Upper lobe of left lung (tissue), 4 donors: ENCODE results near the gene PRAF2.

Source experiments
- POLR2A ChIP-seq, 4 donors: fragments of 450-650 bp; IDR thresholded peaks; one replicate each; pipeline ENCODE4 v1.5.1; 2016 to 2017; ENCODE audit warnings: antibody characterized with exemption in 4 of 4, mild to moderate bottlenecking in 2 of 4
- TF ChIP-seq, protein P1 (sequence below), 6 experiments: fragments of 450-650 bp in 4 of 6; fragments of 200-600 bp in 2 of 6; sonication (generic) in 2 of 6; IDR thresholded peaks; one replicate each; pipeline ENCODE4 v1.5.1; 2016 to 2019; ENCODE audit warnings: antibody characterized with exemption in 6 of 6

DNA sequence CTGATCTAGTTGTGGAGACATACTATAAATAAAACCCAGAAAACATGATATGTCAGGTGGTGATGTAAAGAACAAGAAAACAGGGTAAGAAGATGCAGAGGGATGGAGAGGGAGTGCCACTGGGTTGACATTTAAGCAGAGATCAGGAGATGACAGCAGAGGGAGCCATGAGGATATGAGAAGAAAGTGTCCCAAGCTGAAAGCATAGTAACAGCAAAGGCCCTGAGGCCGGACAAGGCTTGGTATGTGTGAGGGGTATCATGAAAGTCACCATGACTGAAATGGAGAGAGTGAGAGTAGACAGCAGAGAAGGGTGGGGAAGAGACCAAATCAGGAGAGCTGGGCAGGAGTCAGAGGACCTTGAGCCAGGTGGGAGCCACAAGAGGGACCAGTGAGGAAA, 46.3 kb upstream of the PRAF2 start:
- TF ChIP-seq, protein P1, sequence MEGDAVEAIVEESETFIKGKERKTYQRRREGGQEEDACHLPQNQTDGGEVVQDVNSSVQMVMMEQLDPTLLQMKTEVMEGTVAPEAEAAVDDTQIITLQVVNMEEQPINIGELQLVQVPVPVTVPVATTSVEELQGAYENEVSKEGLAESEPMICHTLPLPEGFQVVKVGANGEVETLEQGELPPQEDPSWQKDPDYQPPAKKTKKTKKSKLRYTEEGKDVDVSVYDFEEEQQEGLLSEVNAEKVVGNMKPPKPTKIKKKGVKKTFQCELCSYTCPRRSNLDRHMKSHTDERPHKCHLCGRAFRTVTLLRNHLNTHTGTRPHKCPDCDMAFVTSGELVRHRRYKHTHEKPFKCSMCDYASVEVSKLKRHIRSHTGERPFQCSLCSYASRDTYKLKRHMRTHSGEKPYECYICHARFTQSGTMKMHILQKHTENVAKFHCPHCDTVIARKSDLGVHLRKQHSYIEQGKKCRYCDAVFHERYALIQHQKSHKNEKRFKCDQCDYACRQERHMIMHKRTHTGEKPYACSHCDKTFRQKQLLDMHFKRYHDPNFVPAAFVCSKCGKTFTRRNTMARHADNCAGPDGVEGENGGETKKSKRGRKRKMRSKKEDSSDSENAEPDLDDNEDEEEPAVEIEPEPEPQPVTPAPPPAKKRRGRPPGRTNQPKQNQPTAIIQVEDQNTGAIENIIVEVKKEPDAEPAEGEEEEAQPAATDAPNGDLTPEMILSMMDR (IDR thresholded peaks at IDR 0.05), result no peak
- no peak for TF ChIP-seq POLR2A (IDR thresholded peaks at IDR 0.05)
